HL-60 (cell line): ENCODE measurements around the gene FARP1.

Experiments
- DNase-seq, 2 experiments: peaks; one replicate each; pipeline ENCODE4 v3.0.0-alpha.2; 2010 to 2020; ENCODE audit warnings: low read depth in 1 of 2, low spot score in 1 of 2
- H3K27ac ChIP-seq: fragments of 250-450 bp; sonication (Bioruptor Pico); replicated peaks from 2 replicates; pipeline ENCODE4 v1.5.1; 2020; ENCODE audit warnings: mild to moderate bottlenecking, moderate library complexity
- H3K27me3 ChIP-seq: fragments of 250-450 bp; sonication (Bioruptor Pico); 2 replicates; pipeline ENCODE4 v1.5.1; 2021; ENCODE audit warnings: mild to moderate bottlenecking, moderate library complexity; ENCODE audit not compliant: insufficient read depth, poor library complexity, severe bottlenecking
- H3K4me3 ChIP-seq: replicated peaks from 2 replicates; pipeline ENCODE4 v1.5.1; 2011; ENCODE audit warnings: mild to moderate bottlenecking, control low read depth, low read length; ENCODE audit not compliant: insufficient read depth
- CTCF ChIP-seq: IDR thresholded peaks from one replicate; pipeline ENCODE4 v1.5.1; 2011; ENCODE audit warnings: low read length, control low read depth, inconsistent platforms; ENCODE audit not compliant: insufficient read depth
- GABPA ChIP-seq: IDR thresholded peaks from 2 replicates; pipeline ENCODE4 v1.6.1; 2012; ENCODE audit warnings: low read depth
- POLR2AphosphoS5 ChIP-seq: IDR thresholded peaks from 2 replicates; pipeline ENCODE4 v1.6.1; 2012; ENCODE audit warnings: low read depth
- REST ChIP-seq: IDR thresholded peaks from 2 replicates; pipeline ENCODE4 v1.6.1; 2012; ENCODE audit warnings: low read depth; ENCODE audit not compliant: insufficient replicate concordance
- SPI1 ChIP-seq: IDR thresholded peaks from 2 replicates; pipeline ENCODE4 v1.6.1; 2012; ENCODE audit warnings: low read depth, mild to moderate bottlenecking, borderline replicate concordance

FARP1 gene

GRCh38 chr13:98313922-98314292 is 171.0 kb downstream of the FARP1 start:
- DNase-seq, result no peak
- Histone ChIP-seq H3K27ac (no peak overlapping the region), H3K4me3 (no peak overlapping the region), H3K27me3 (peaks cover 9% of the 10 kb centered on the region)
- TF ChIP-seq POLR2AphosphoS5 (no peak), SPI1 (no peak), GABPA (no peak), REST (no peak), CTCF (no peak)

- no peak overlapping the region for H3K4me3 ChIP-seq
- no peak overlapping the region for H3K27ac ChIP-seq
- TF ChIP-seq REST (no peak), SPI1 (no peak), CTCF (no peak), GABPA (no peak), POLR2AphosphoS5 (no peak)
- DNase-seq, result no peak
- peaks cover 9% of the 10 kb centered on the region for H3K27me3 ChIP-seq
Observed at GRCh38 chr13:98315466-98315865, 172.6 kb downstream of the FARP1 start.

DNA sequence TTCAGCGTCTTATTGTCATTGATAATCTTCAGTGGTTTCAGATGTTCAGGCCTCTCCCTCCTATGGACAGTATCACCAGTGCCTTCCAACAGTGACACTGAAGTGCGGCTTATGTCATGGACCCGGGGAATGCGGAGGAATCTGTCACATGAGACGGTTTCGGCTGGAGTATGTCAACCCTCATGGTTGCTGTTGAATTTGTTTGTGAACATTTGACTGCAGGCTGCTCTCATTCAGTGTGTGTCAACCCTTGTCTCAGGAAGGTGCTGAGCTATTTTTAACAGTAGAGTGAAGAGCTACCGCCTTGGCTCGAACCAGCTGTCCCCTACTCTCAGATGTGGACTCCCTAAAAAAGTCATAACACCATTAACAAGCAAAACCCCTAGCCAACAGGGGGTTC is 173.0 kb downstream of the FARP1 start:
- H3K27me3 ChIP-seq, result peaks cover 9% of the 10 kb centered on the region
- H3K27ac ChIP-seq, result no peak overlapping the region
- TF ChIP-seq SPI1, result no peak
- no peak for TF ChIP-seq REST
- TF ChIP-seq GABPA, result no peak
- no peak for TF ChIP-seq POLR2AphosphoS5
- no peak for TF ChIP-seq CTCF
- no peak overlapping the region for H3K4me3 ChIP-seq
- no peak for DNase-seq
